Lung microvascular endothelial cell (primary cell): ENCODE data around the gene DAAM2. TPM values are rescaled to one million over a fixed set of nuclear protein-coding genes. Genes with fewer than 3 reads are reported as not detected.

ENCODE experiments used
- DNase-seq, 2 donors: peaks; one replicate each; pipeline versions ENCODE4 v3.0.0 to v3.0.0-alpha.2; 2010; ENCODE audit warnings: low read depth in 2 of 2
- total RNA-seq: library from RNA; depleted of rRNA; stranded (reverse); fragments of >200 nt; gene quantifications from 2 replicates; pipeline ENCODE4 v1.2.1, GENCODE V29; 2014

The DAAM2 gene
- total RNA-seq, 1 donor from 2014 or later: 0.20 TPM

DNA sequence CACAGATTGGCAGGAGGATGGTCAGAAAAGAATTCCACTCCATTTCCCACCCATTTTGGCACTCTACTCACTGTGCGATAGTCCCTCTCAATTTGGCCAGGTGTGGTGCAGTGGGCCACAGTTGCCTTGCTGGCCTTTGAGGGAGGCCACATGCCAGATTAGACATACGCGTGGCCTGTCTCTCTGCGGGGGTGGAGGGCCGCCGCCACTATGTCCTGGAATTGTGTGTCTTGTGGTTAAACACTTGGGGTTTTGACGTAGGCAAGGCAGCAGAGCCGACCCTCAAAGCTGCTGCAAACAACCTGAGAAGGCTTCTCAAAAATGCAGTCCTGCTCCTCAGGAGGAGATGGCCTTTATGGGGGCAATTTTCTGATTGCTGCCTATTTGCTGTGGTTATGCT, 4.9 kb upstream of the DAAM2 start:
- no peak for DNase-seq

GRCh38 chr6:39790772-39791171, 1.4 kb upstream of the DAAM2 start:
- no peak for DNase-seq

DNA sequence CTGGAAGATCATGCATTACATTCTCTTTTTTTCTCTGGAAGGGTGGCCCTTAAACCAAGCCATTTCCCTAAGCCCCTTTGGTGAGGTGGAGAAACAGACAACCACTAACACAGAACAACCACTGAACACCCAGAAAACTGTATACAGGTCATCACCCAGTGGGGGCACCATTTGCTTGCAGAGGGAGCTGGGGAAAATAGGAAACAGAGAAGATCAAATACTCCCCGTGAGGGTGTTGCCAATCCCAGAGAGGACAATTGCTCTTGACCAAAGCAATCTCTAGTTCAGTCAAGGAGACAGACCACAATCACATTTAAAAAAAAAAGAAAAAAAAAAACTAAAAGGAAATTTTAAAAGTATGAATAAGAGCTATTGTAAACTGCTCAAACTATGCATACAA, 865 bp upstream of the DAAM2 start:
- DNase-seq: peak in 1 of 2 donors; percentile 4

DNA sequence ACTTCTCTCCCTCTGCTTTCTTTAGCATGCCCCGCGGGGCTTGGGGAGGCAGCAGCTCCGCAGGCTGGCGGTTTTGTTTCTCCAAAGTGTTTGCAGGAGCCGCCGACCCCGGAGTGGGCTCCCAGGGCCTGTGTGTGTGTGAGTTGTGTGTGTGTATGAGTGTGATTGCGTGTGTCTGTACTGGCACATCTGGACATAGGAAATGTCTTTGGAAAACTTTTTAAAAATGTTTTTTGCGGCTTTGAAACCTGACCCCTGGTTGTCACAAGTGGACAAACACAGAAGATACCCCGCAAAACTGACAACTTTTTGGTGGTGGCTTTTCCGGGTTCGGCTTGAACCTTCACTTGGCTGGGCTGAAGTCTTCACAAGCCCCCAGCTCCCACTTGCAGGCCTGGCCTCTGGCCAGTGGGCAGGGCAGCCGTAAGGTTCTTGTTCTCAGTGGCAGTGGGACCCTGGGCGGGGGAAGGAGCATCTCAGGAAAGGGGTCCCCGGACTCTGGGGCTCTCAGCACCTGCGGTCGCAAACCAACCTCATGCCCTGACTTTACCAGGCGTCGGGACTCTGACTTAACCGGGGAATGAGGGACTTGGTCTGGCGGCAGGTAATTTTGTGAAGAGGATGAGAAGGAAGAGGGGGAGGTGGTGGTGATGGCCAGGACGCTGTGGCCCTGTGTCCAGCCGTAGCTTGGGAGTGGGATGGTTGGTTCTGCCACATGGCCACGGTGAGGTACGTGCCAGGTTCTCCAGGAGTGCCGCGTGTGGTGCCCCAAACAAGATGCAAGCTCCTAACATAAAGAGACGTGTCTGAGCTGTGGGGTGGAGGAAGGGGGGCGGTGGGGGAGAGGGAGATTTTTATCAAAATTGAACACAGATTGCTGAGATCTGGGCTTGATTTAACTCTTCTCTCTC, 619 bp downstream of the DAAM2 start:
- DNase-seq: no peak

GRCh38 chr6:39793516-39793915, 1.3 kb downstream of the DAAM2 start:
- no peak for DNase-seq

DNA sequence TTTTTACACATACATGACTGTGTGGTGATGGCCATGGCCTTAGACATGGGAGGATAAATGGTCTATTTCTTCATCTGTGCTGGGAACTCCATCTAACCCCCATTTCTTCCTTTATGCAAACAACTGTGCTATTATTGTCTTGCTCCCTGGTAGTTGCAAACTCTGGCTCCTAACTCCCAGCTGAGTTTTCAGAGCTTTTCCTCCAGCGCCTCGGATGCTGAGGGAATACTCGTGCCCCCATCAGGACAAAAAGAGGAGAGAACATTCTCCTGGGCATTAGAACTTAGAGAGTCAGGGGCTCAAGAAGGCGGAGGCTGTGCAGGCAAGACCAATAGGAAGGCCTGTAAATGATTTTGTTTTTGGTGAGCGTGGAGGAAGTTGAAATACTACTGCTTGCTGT, 2.1 kb downstream of the DAAM2 start:
- DNase-seq: no peak

GRCh38 chr6:39797751-39798150, 5.6 kb downstream of the DAAM2 start:
- no peak for DNase-seq

DNA sequence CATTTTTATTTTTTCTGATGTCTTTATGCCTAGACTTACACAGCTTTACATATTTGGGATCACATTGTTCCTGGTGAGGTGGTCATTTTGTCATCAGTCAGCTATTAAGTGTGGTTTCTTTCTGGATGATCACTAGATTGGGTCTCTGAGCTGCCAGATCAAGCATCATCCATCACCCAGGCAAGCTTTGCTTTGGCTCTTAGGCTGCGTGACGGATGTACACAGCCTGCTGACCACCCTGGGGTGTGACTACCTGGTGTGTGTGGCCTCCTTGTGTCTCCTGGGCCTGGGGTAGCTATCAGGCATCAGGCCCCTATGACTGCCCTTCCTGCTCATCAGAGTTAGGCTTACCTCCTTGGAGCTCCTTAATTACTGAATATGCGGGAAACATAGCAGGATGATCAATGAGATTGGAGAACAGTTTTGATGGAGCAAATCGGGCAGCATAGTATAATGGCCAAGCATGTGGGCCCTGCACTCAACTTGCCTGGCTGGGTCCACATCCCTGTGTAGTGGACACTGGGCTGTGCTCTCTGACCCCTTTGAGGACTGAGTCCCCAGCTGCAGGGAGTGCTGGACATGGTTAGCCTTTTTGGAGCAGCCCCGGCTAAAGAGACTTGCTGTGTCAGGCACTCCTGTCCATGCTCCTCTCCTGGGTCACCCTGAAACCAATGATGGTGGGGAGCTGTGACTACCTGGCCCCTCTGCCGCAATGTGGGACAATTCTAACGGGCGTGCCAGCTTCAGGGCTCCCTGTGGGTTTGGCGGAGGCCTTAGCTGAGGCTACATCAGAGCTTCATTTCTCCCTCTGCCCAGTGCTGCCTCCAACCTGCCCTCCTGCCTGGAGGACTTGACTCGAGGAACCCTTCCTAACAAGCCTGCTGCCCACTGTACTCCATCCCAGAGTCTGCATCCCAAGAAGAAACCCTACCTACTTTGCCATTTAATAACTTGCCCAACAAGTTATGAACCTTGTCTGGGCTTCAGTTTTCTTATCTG, 8.2 kb downstream of the DAAM2 start:
- no peak for DNase-seq

GRCh38 chr6:39801456-39802251, 9.5 kb downstream of the DAAM2 start:
- no peak for DNase-seq

- no peak for DNase-seq
Measured at GRCh38 chr6:39803872-39804271, 11.7 kb downstream of the DAAM2 start.

DNA sequence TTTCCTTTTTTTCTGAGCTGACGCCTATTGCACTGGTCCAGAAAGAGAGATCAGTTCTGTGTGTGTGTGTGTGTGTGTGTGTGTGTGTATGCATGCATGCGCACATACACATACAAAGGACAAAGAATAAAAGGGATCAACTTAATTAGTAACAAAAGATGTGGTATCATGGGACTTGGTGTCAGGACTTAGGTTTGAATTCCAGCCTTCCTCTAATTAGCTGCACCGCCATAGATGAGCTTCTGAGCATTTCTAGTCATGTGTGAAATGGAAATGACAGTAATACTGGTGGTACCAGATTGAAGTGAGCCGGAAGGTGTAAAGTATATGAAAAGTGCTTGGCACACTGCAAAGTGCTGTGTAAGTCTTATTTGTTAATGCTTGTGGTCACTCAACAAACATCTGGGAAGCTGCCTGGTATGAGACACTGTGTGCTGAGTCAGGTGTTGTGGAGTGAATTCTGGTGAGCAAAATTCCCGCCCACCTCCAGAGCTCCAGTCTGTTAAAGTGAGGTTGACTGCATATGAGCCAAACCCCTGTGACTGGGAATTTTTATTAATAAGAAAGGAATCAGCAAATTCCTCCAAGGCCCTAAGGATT, 12.4 kb downstream of the DAAM2 start:
- DNase-seq: no peak

DNA sequence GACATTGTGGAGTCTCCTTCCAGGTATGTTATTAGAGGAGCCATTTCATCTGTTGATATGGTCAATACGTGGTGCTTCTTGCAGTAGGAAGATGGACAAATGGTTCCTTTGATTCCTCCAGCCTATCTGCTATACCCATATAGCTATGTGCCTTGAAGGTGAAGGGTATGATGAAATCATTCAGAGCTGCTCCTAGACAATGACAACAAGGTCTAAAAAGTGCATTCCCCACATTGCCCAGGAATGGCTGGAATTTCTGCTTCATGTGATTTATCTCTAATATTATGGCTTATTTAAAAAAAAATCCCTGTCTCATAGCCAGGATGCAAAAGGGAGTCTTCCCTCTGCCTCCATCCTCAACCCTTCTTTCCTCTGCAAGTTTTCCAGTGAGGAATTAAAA, 14.1 kb downstream of the DAAM2 start:
- DNase-seq: no peak

GRCh38 chr6:39808346-39808745, 16.2 kb downstream of the DAAM2 start:
- DNase-seq: no peak

- DNase-seq: peak in 1 of 2 donors; percentile 11
Measured at GRCh38 chr6:39808964-39809363, 16.8 kb downstream of the DAAM2 start.

DNA sequence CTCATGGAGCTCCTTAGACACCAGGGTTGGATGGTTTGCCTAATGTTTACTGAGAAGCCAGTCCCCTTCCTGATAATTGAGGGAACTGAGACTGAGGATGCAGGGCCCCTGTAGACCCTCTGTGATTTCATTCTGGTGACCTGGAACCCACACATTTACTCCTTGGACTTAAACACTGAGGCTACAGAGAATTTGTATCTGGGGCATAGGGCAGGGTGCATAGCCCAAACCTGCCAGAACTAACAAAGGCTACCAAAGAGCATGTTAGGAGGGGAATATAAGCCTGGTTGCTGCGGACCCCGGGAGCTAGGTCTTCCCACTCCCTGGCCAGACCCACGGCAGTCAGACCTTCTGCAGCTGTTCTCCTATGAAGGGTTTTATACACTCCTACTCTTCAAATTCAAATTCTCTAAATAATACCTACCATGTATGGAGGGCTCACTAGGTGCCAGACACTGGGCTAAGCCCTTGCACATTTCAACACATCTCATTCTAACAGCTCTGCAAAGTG, 19.7 kb downstream of the DAAM2 start:
- DNase-seq: no peak

DNA sequence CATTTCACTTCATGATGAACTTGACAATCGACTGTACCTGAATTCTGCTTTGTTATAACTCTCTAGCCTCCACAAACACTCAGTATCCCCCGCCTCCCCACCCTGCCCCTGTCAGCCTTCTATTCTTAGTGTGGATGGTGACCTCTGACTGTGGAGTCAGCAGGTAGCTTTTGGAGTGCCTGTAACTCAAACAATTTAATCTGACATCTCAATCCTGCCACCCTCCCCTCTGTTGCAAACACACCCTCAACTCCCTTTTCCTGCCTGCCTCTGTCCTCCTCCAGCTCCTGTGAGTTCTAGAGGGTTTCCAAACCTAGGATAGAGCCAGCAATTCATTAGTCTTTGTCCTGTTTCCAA, 20.3 kb downstream of the DAAM2 start:
- DNase-seq: no peak

DNA sequence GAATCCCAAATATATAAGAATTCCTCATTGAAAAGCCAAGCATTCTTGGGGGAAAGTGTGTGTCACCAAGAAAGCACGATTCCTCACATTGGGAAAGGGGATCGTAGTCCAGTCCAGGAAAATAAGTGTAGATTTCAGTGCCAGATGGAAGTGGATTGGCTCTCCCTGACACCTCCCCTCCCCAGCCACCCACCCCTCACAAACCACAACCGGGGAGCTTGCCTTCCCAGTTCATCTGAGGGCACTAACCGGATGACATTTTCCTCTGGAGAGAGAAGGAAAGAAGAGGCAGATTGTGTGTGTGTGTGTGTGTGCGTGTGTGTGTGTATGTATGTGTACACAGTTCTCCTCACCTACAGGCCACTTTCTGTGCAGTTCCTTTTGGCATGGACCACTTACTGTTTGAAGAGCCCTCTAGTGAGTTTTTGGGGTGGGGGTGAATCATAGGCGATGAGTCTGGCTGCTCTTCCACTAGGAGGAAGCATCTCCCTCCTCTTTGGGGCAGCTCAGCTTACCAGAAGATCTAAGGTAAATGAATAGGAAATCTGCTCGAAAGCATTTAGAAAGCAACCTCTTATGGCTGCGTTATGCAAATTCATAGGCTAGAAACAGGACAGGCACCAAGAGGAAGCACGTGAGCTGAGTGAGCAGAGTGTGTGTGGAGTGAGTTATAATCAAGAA, 20.8 kb downstream of the DAAM2 start:
- no peak for DNase-seq

DNA sequence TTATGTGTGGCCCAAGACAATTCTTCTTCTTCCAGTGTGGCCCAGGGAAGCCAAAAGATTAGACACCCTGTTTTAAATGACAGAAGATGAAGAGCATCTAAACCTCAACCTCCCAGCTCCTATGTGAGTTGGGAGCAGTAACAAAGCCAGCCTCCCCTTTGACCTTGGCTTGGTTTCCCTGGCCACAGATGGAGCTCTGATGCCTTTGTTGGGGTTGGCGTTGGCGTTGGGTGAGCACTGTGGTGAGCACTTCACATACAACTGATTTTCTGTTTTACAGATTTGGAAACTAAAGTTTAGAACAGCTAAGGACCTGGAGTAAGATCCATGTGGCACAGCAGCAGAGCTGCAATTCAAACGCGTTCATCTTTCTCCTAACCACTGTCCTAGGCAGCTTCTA, 22.1 kb downstream of the DAAM2 start:
- DNase-seq: no peak

DNA sequence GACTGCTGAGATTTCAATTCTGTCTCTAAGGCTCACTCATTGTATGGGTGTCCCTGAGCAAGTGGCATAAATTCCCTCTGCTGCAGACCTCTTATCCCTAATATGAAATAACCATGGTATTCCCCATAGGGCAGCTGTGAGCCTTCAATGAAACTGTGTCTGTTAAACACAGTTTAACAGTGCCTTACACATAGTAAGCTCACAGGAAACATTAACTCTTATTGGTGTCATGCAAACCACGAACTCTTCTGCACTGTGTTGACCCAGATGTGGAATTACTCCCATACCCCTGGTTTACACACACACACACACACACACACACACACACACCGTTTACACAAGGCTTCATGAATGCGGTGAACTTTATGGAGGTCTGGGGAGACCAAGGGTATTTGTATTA, 23.2 kb downstream of the DAAM2 start:
- no peak for DNase-seq

- no peak for DNase-seq
Measured at GRCh38 chr6:39816747-39817146, 24.6 kb downstream of the DAAM2 start.
